Prostate gland (tissue), 2 donors: Measurements from ENCODE around the gene PANX2. TPM values are rescaled to one million over a fixed set of nuclear protein-coding genes. Genes with fewer than 3 reads are reported as not detected.

Source experiments
- DNase-seq: peaks from one replicate; pipeline ENCODE4 v3.0.0-alpha.2; 2019; ENCODE audit warnings: low spot score
- H3K27ac ChIP-seq, 2 donors: fragments of 200-600 bp; sonication (generic); 2 replicates each; pipeline ENCODE4 v1.5.1; 2017 to 2019
- H3K27me3 ChIP-seq: fragments of 200-600 bp; sonication (generic); replicated peaks from 2 replicates; pipeline ENCODE4 v1.5.1; 2019; ENCODE audit not compliant: insufficient read depth
- H3K36me3 ChIP-seq, 2 donors: fragments of 200-600 bp; sonication (generic); 1 replicate in 1 of 2; 2 replicates in 1 of 2; pipeline versions ENCODE4 v1.5.1 to v1.8.1; 2017 to 2019
- H3K4me1 ChIP-seq: fragments of 200-600 bp; sonication (generic); replicated peaks from 2 replicates; pipeline ENCODE4 v1.5.1; 2019
- H3K4me3 ChIP-seq, 2 donors: fragments of 200-600 bp; sonication (generic); 2 replicates each; pipeline ENCODE4 v1.5.1; 2017 to 2019
- H3K9me3 ChIP-seq: fragments of 200-600 bp; sonication (generic); 2 replicates; pipeline ENCODE4 v1.5.1; 2017
- POLR2A ChIP-seq: fragments of 450-650 bp; IDR thresholded peaks from one replicate; pipeline ENCODE4 v1.6.1; 2016; ENCODE audit warnings: antibody characterized with exemption, mild to moderate bottlenecking
- POLR2AphosphoS5 ChIP-seq: sonication (generic); formaldehyde crosslinking; IDR thresholded peaks from one replicate; pipeline ENCODE4 v1.6.1; 2017; ENCODE audit warnings: antibody characterized with exemption
- WGBS: methylation state at CpG from one replicate; pipeline ENCODE4 v1.1.5; 2018; 5-methylcytosine and 5-hydroxymethylcytosine counted together
- intact Hi-C: fragments of 100-400 bp; cut with DNase I; formaldehyde crosslinking; loops from one replicate; pipeline ENCODE4 v1.14.2; 2022
- total RNA-seq, 2 donors: library from RNA; depleted of rRNA; stranded (reverse); fragments of >200 nt; gene quantifications; one replicate each; pipeline ENCODE4 v1.1.0, GENCODE V29; 2016
- TF ChIP-seq, protein P1 (sequence below), 4 experiments: fragments of 200-600 bp in 2 of 4; fragments of 450-650 bp in 2 of 4; sonication (generic) in 2 of 4; IDR thresholded peaks; 1 replicate in 3 of 4; 2 replicates in 1 of 4; pipeline ENCODE4 v1.5.1; 2016 to 2019; ENCODE audit warnings: antibody characterized with exemption in 4 of 4, mild to moderate bottlenecking in 2 of 4, moderate library complexity in 2 of 4

PANX2 gene
- total RNA-seq, 2 donors from 2014 or later, result 7.5 to 9.5 TPM

DNA sequence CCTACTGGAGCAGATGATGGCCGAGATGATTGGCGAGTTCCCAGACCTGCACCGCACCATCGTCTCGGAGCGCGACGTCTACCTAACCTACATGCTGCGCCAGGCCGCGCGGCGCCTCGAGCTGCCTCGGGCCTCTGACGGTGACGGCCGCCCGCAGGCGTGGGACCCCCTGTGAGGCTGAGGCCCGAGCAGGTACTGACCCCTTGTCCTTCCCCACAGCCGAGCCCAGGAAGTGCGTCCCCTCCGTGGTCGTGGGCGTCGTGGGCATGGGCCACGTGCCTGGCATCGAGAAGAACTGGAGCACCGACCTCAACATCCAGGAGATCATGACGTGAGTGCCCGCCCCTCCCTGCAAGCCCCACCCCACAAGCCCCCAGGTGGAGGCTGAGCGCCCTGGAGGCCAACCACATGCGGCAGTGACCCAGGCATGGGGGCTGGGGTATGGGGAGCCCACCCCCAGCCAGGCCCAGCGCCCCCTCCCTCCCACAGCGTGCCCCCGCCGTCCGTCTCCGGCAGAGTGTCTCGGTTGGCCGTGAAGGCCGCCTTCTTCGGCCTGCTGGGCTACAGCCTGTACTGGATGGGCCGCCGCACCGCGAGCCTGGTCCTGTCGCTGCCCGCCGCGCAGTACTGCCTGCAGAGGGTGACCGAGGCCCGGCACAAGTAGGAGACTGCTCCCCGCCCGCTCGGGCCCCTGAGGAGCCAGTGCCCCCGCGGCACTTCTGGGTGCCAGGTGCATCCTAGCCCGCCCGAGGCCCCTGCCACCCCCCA, 27.5 kb downstream of the PANX2 start:
- no peak overlapping the region for H3K4me3 ChIP-seq
- no peak overlapping the region for H3K27ac ChIP-seq
- WGBS, result 92% methylated on average over 56 of the region's 61 CpGs
- H3K9me3 ChIP-seq, result no peaks in the 10 kb centered on the region
- no peaks in the 10 kb centered on the region for H3K27me3 ChIP-seq
- TF ChIP-seq, protein P1, sequence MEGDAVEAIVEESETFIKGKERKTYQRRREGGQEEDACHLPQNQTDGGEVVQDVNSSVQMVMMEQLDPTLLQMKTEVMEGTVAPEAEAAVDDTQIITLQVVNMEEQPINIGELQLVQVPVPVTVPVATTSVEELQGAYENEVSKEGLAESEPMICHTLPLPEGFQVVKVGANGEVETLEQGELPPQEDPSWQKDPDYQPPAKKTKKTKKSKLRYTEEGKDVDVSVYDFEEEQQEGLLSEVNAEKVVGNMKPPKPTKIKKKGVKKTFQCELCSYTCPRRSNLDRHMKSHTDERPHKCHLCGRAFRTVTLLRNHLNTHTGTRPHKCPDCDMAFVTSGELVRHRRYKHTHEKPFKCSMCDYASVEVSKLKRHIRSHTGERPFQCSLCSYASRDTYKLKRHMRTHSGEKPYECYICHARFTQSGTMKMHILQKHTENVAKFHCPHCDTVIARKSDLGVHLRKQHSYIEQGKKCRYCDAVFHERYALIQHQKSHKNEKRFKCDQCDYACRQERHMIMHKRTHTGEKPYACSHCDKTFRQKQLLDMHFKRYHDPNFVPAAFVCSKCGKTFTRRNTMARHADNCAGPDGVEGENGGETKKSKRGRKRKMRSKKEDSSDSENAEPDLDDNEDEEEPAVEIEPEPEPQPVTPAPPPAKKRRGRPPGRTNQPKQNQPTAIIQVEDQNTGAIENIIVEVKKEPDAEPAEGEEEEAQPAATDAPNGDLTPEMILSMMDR (IDR thresholded peaks at IDR 0.05), result no peak
- TF ChIP-seq POLR2AphosphoS5, result no peak
- no peak for TF ChIP-seq POLR2A
- H3K4me1 ChIP-seq, result peaks cover 5% of the 10 kb centered on the region
- peaks cover 5 to 11% of the 10 kb centered on the region in 2 donors for H3K36me3 ChIP-seq
- DNase-seq, result no peak
- intact Hi-C loops, result no loop called here

DNA sequence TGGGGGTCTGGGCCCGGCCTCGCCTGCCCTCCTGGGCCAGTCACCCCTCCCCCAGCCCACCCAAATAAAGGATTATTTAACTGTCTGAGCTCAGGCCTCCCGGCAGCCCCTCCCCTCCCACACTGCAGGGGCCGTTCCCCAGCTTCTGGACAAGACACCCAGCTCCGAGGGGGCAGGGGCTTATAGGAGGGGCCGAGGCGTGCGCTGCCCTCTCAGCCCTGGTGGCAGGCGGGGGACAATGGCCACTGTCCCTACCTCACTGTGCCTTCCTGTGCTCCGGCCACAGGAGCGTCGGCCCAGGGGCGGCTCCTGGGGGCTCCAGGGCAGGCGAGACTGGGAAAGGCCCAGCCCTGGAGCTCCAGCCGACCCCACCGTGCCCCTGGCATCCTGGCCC, 28.1 kb downstream of the PANX2 start:
- DNase-seq, result no peak
- no peak for TF ChIP-seq POLR2A
- TF ChIP-seq, protein P1 (IDR thresholded peaks at IDR 0.05), result no peak
- TF ChIP-seq POLR2AphosphoS5, result no peak
- peaks cover 5% of the 10 kb centered on the region for H3K4me1 ChIP-seq
- H3K36me3 ChIP-seq, result peaks cover 5 to 7% of the 10 kb centered on the region in 2 donors
- no peak overlapping the region for H3K27ac ChIP-seq
- H3K4me3 ChIP-seq, result no peak overlapping the region
- no peaks in the 10 kb centered on the region for H3K9me3 ChIP-seq
- no peaks in the 10 kb centered on the region for H3K27me3 ChIP-seq
- WGBS, result 88% methylated on average over 16 of the region's 16 CpGs
- intact Hi-C loops, result no loop called here

DNA sequence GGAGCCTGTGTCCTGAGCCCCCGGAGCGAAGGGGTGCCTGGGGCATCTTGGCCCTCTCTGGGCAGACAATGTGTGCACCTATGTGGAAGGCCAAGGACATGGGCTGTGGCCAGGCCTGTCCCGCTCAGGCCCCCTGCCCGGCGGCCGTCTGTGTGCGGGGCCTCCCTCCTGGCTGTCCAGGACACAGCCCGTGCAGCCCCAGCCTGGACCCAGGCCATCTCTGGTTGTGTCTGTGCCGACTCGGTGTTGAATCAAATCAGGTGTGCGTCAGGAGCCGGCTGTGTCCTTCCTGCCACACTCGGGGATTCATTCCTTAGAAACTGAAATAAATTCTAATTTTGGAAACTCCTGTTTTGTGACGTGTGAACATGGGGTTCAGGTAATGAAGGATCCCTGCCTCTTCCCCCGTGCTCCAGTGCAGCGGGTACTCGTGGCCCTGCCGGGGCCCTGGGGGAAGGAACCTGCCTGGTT, 28.8 kb downstream of the PANX2 start:
- no peak for DNase-seq
- H3K36me3 ChIP-seq, result peaks cover under 1 to 4% of the 10 kb centered on the region in 2 donors
- no peak overlapping the region for H3K4me3 ChIP-seq
- 70% methylated on average over 18 of the region's 18 CpGs for whole genome bisulfite sequencing
- H3K27me3 ChIP-seq, result no peaks in the 10 kb centered on the region
- H3K9me3 ChIP-seq, result no peaks in the 10 kb centered on the region
- peak overlapping the region in 1 of 2 donors; percentile 80 for H3K27ac ChIP-seq
- TF ChIP-seq POLR2A (no peak), POLR2AphosphoS5 (no peak)
- TF ChIP-seq, protein P1 (IDR thresholded peaks at IDR 0.05), result no peak
- peaks cover 5% of the 10 kb centered on the region for H3K4me1 ChIP-seq
- intact Hi-C loops, result no loop called here

DNA sequence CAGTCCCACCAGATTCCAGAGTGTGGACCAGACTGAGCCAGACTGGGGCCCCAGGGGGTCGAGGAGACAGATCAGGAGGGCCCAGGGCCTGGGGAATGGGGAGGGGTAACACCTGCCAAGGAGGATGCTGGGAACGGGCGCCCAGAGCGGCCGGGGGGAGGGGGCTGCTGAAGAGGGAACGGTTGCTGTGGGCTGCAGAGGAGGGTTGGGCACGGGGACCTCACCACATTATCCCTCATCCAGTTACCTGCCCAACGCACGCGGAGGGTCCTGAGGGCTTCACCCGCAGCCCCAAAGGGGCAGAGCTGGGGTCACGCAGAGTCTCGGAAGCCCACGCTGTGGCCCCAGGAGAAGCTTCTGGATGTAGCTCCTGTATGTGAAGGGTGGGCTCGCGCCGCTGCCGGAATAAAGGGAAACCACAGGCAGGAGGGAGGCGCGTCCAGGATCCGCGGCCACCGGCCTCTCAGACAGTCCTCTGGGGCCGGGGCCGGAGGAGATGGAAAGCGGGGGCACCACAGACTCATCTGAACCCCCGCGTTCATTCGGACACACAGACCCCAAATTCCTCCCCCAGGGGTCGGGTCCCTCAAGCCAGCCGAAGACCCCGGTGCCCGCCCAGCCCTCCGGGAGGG, 29.4 kb downstream of the PANX2 start:
- Histone ChIP-seq H3K36me3 (no peaks in the 10 kb centered on the region), H3K4me1 (peaks cover 5% of the 10 kb centered on the region), H3K9me3 (no peaks in the 10 kb centered on the region), H3K27me3 (no peaks in the 10 kb centered on the region), H3K4me3 (peak overlapping the region; percentile 68 to 72), H3K27ac (peak overlapping the region; percentile 73 to 80)
- TF ChIP-seq, protein P1 (IDR thresholded peaks at IDR 0.05), result no peak
- TF ChIP-seq POLR2AphosphoS5 (no peak), POLR2A (no peak)
- WGBS, result 11% methylated on average over 33 of the region's 34 CpGs
- intact Hi-C loops, result loop anchor here (10.0 kb wide), 1 partner anchor 265 kb away; no protein-coding TSS in a partner anchor
- DNase-seq, result no peak
